K562 (cell line): ENCODE measurements around the gene RTL5. TPM values are rescaled to one million over a fixed set of nuclear protein-coding genes. Genes with fewer than 3 reads are reported as not detected.

Source experiments
- ATAC-seq: fragments of 200-7000 bp; cut with Tn5 transposase; 3 replicates; pipeline ENCODE4 v1.9.1; 2020; ENCODE audit warnings: moderate library complexity
- BruUV-seq: library from RNA; stranded (reverse); fragments of 400-500 nt; replicated peaks from 2 replicates; lab custom pipeline; 2021; lab: Mats Ljungman, UMichigan
- CTCF ChIA-PET: fragments of 300-600 bp; formaldehyde crosslinking; extraction: SDS; loops from one replicate; lab custom pipeline; 2021; ENCODE audit warnings: low intra/inter-chr PET ratio; lab: Yijun Ruan, JAX
- POLR2A ChIA-PET: fragments of 300-600, 350-650 bp; sonication (Branson Sonifier 250); formaldehyde crosslinking; extraction: SDS; loops from one replicate; lab custom pipeline; 2021; ENCODE audit warnings: antibody characterized with exemption, inconsistent platforms; lab: Yijun Ruan, JAX
- DNase-seq, 4 experiments: peaks; one replicate each; pipeline versions ENCODE4 v3.0.0 to v3.0.0-alpha.2; 2011 to 2018; ENCODE audit warnings: low spot score in 3 of 4, mixed read lengths in 3 of 4; ENCODE audit errors: extremely low read depth in 1 of 4
- FAIRE-seq: peaks from 2 replicates; lab custom pipeline; 2011; peaks lifted over from hg19 to GRCh38; lab: Jason Lieb, UNC
- H2AFZ ChIP-seq: 2 replicates; pipeline ENCODE4 v1.6.0; 2011; ENCODE audit warnings: low read depth, low read length, control low read depth, inconsistent platforms
- H3K27ac ChIP-seq: fragments of 200-600 bp; 3 replicates; pipeline ENCODE4 v1.8.0; 2011; ENCODE audit warnings: low read depth, mild to moderate bottlenecking, control low read depth, inconsistent platforms, low read length, moderate library complexity, mixed read lengths; ENCODE audit errors: extremely low read depth
- H3K27me3 ChIP-seq, 2 experiments: fragments of 300-600 bp in 1 of 2; 2 replicates in 1 of 2; 3 replicates in 1 of 2; pipeline versions ENCODE4 v1.6.0 to v1.8.0; 2011; ENCODE audit warnings: inconsistent platforms in 2 of 2, low read length in 2 of 2, mild to moderate bottlenecking in 1 of 2, mixed read lengths in 1 of 2, moderate library complexity in 1 of 2; ENCODE audit not compliant: control insufficient read depth in 2 of 2, insufficient read depth in 2 of 2
- H3K36me3 ChIP-seq: fragments of 300-600 bp; 3 replicates; pipeline ENCODE4 v1.8.0; 2011; ENCODE audit warnings: mild to moderate bottlenecking, low read length, inconsistent platforms; ENCODE audit not compliant: control insufficient read depth, insufficient read depth
- H3K4me1 ChIP-seq, 2 experiments: fragments of 200-600 bp in 1 of 2; replicated peaks in 1 of 2; 2 replicates in 1 of 2; 3 replicates in 1 of 2; pipeline versions ENCODE4 v1.5.1 to v1.8.0; 2011; ENCODE audit warnings: inconsistent platforms in 2 of 2, low read length in 2 of 2, mild to moderate bottlenecking in 1 of 2, mixed read lengths in 1 of 2, moderate library complexity in 1 of 2; ENCODE audit not compliant: control insufficient read depth in 2 of 2, insufficient read depth in 2 of 2
- H3K4me2 ChIP-seq: 2 replicates; pipeline ENCODE4 v1.6.1; 2011; ENCODE audit warnings: low read length, control low read depth, inconsistent platforms, mixed read lengths; ENCODE audit not compliant: insufficient read depth
- H3K4me3 ChIP-seq: fragments of 200-600 bp; sonication (generic), shearing (Covaris generic); 2 replicates; pipeline ENCODE4 v1.5.1; 2016; ENCODE audit warnings: control low read depth, inconsistent platforms
- H3K79me2 ChIP-seq: fragments of 200-600 bp; 3 replicates; pipeline ENCODE4 v1.8.0; 2011; ENCODE audit warnings: low read length, inconsistent platforms; ENCODE audit not compliant: control insufficient read depth, insufficient read depth
- H3K9ac ChIP-seq, 2 experiments: 2 replicates each; pipeline versions ENCODE4 v1.6.0 to v1.6.1; 2011; ENCODE audit warnings: low read depth in 2 of 2, low read length in 2 of 2, control low read depth in 1 of 2, inconsistent platforms in 1 of 2, mild to moderate bottlenecking in 1 of 2, mixed read lengths in 1 of 2; ENCODE audit not compliant: insufficient read depth in 1 of 2
- H3K9me1 ChIP-seq: one replicate; pipeline ENCODE4 v1.6.0; 2011; ENCODE audit warnings: inconsistent platforms, mild to moderate bottlenecking, low read length, moderate library complexity; ENCODE audit not compliant: control insufficient read depth, insufficient read depth
- H3K9me3 ChIP-seq: replicated peaks from 2 replicates; pipeline ENCODE4 v1.5.1; 2011; ENCODE audit warnings: low read depth, low read length, inconsistent platforms; ENCODE audit not compliant: control insufficient read depth, insufficient read depth
- H4K20me1 ChIP-seq: replicated peaks from 2 replicates; pipeline ENCODE4 v1.6.1; 2011; ENCODE audit warnings: low read length, inconsistent platforms, mixed read lengths; ENCODE audit not compliant: control insufficient read depth, insufficient read depth
- ARID3A ChIP-seq: IDR thresholded peaks from 2 replicates; pipeline ENCODE4 v1.6.1; 2012; ENCODE audit warnings: low read depth, low read length, improper control_type of control experiment, borderline replicate concordance
- CREB3L1 ChIP-seq: fragments of 450-650 bp; IDR thresholded peaks from 2 replicates; pipeline ENCODE4 v1.6.1; 2014; ENCODE audit warnings: low read depth, mild to moderate bottlenecking, moderate library complexity, borderline replicate concordance
- FOXO4 ChIP-seq: fragments of 450-650 bp; formaldehyde crosslinking; IDR thresholded peaks from 2 replicates; pipeline ENCODE4 v1.4.0; 2020; ENCODE audit warnings: mild to moderate bottlenecking, moderate library complexity
- SAP30 ChIP-seq: fragments of 200-600 bp; sonication (generic); IDR thresholded peaks from 2 replicates; pipeline ENCODE4 v1.6.1; 2012; ENCODE audit warnings: borderline replicate concordance, low read depth, mild to moderate bottlenecking, moderate library complexity, low read length, control low read depth, inconsistent platforms; ENCODE audit not compliant: insufficient read depth, poor library complexity, severe bottlenecking
- SLC30A9 ChIP-seq: fragments of 250-450 bp; sonication (Bioruptor Pico); IDR thresholded peaks from 2 replicates; pipeline ENCODE4 v1.8.0; 2022; ENCODE audit warnings: mild to moderate bottlenecking, moderate library complexity
- SRSF7 ChIP-seq: fragments of 200-400 bp; formaldehyde crosslinking; optimal IDR thresholded peaks from 2 replicates; pipeline ENCODE3; 2017; ENCODE audit warnings: mild to moderate bottlenecking, low read depth, low read length
- ZNF224 ChIP-seq: sonication (generic); formaldehyde crosslinking; IDR thresholded peaks from 2 replicates; pipeline ENCODE4 v1.8.0; 2022; ENCODE audit warnings: mild to moderate bottlenecking, missing genetic modification reagents
- ZNF583 ChIP-seq: fragments of 250-450 bp; sonication (Bioruptor Pico); IDR thresholded peaks from 2 replicates; pipeline ENCODE4 v1.4.0; 2020
- WGBS: fragments of 100-300 bp; shearing (Covaris generic); methylation state at CpG from one replicate; pipeline ENCODE4 v1.1.6; 2016; ENCODE audit warnings: low coverage, mixed read lengths; ENCODE audit not compliant: insufficient coverage; ENCODE audit errors: missing lambda C conversion rate; 5-methylcytosine and 5-hydroxymethylcytosine counted together
- in situ Hi-C: fragments of 300-500 bp; cut with MboI; formaldehyde crosslinking; loops from 4 replicates; pipeline ENCODE4 v1.15.0; 2018; ENCODE audit warnings: inconsistent platforms, mixed read lengths
- intact Hi-C: fragments of 100-400 bp; cut with micrococcal nuclease; formaldehyde crosslinking; loops from 2 replicates; pipeline ENCODE4 v1.14.2; 2022
- polyA plus RNA-seq, 8 experiments: library from polyadenylated mRNA; depleted of rRNA in 4 of 8; stranded (reverse) in 5 of 8; unstranded in 3 of 8; fragments of >200 nt; fragmentation: Nextera tagmentation in 2 of 8; fragmentation: Illumina TruSeq in 1 of 8; extraction: Ambion mirVana in 2 of 8; extraction: Trizol in 1 of 8; gene quantifications; 2 replicates each; pipeline versions ENCODE4 v1.2.1 to v1.2.3, GENCODE V29; 2011 to 2014; ENCODE audit warnings: inconsistent platforms in 1 of 8, missing spikeins in 1 of 8
- total RNA-seq, 7 experiments: library from RNA; depleted of rRNA in 6 of 7; stranded (reverse); fragments of >200 nt in 6 of 7; fragmentation: Illumina TruSeq in 2 of 7; extraction: Trizol in 2 of 7; gene quantifications; 2 replicates each; pipeline versions ENCODE4 v1.2.1 to v1.2.3, GENCODE V29; 2011 to 2021; ENCODE audit warnings: low replicate concordance in 1 of 7

Gene RTL5
- total and polyA plus RNA-seq, 9 of the 15 experiments (the other 6 are each of a cell fraction or from before 2014, with no cell fraction given) = 0.03 TPM; not detected in 8

GRCh38 chrX:72124540-72125201 lies 7.0 kb downstream of the RTL5 start:
- H2AFZ ChIP-seq = no peak overlapping the region
- H3K36me3 ChIP-seq = no peaks in the 10 kb centered on the region
- H3K27me3 ChIP-seq = peaks cover 0 to 19% of the 10 kb centered on the region in 2 experiments; a peak in 2 of 5 replicates
- in situ Hi-C loops (no loop called here), intact Hi-C loops (no loop called here)
- H3K9ac ChIP-seq = no peak overlapping the region
- DNase-seq (no peak), FAIRE-seq (no peak), ATAC-seq (no peak)
- no TSS peak for BruUV-seq
- CTCF ChIA-PET = no interaction called here
- H3K27ac ChIP-seq = no peak overlapping the region
- no peaks in the 10 kb centered on the region for H3K9me1 ChIP-seq
- H3K4me2 ChIP-seq = no peak overlapping the region
- WGBS = 8% methylated on average over 5 of the region's 8 CpGs
- POLR2A ChIA-PET = no interaction called here
- H3K9me3 ChIP-seq = no peaks in the 10 kb centered on the region
- no peaks in the 10 kb centered on the region for H3K79me2 ChIP-seq
- no peak overlapping the region for H3K4me3 ChIP-seq
- H4K20me1 ChIP-seq = peaks cover 3% of the 10 kb centered on the region; the same call in 1 of the 2 replicates
- H3K4me1 ChIP-seq = no peaks in the 10 kb centered on the region
- TF ChIP-seq SAP30 (no peak), CREB3L1 (no peak), ZNF583 (CRISPR knock-in tag) (no peak), SRSF7 (no peak), FOXO4 (CRISPR knock-in tag) (no peak), ARID3A (no peak), SLC30A9 (no peak), ZNF224 (CRISPR knock-in tag) (no peak)
